ENCODE measurements around the gene ARNT2.

GRCh38 chr15:80459818-80460217 is 55.6 kb downstream of the ARNT2 start:
- TF ChIP-seq, protein P1, sequence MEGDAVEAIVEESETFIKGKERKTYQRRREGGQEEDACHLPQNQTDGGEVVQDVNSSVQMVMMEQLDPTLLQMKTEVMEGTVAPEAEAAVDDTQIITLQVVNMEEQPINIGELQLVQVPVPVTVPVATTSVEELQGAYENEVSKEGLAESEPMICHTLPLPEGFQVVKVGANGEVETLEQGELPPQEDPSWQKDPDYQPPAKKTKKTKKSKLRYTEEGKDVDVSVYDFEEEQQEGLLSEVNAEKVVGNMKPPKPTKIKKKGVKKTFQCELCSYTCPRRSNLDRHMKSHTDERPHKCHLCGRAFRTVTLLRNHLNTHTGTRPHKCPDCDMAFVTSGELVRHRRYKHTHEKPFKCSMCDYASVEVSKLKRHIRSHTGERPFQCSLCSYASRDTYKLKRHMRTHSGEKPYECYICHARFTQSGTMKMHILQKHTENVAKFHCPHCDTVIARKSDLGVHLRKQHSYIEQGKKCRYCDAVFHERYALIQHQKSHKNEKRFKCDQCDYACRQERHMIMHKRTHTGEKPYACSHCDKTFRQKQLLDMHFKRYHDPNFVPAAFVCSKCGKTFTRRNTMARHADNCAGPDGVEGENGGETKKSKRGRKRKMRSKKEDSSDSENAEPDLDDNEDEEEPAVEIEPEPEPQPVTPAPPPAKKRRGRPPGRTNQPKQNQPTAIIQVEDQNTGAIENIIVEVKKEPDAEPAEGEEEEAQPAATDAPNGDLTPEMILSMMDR (IDR thresholded peaks at IDR 0.05): no peak
- no peak for TF ChIP-seq POLR2A (IDR thresholded peaks at IDR 0.05)
